Testis (tissue), 2 donors: ENCODE measurements around the gene NCK2.

Source experiments
- CTCF ChIP-seq, 3 experiments: fragments of 450-650 bp in 2 of 3; fragments of 200-600 bp in 1 of 3; sonication (generic) in 1 of 3; IDR thresholded peaks; one replicate each; pipeline ENCODE4 v1.5.1; 2016 to 2019; ENCODE audit warnings: antibody characterized with exemption in 3 of 3, mild to moderate bottlenecking in 2 of 3, moderate library complexity in 1 of 3
- POLR2A ChIP-seq: fragments of 450-650 bp; IDR thresholded peaks from one replicate; pipeline ENCODE4 v1.6.1; 2017; ENCODE audit warnings: antibody characterized with exemption, mild to moderate bottlenecking, moderate library complexity

GRCh38 chr2:105868060-105868459 lies 123.3 kb downstream of the NCK2 start:
- no peak for TF ChIP-seq CTCF (IDR thresholded peaks at IDR 0.05)
- no peak for TF ChIP-seq POLR2A
